Neural progenitor cell (in vitro differentiated cells): ENCODE data around the gene FBXW5. TPM values are rescaled to one million over a fixed set of nuclear protein-coding genes. Genes with fewer than 3 reads are reported as not detected.

Source experiments
- DNase-seq: peaks from one replicate; pipeline ENCODE4 v3.0.0-alpha.2; 2016; ENCODE audit warnings: low spot score
- H2AFZ ChIP-seq: fragments of 200-600 bp; sonication (generic); replicated peaks from 2 replicates; pipeline ENCODE4 v1.6.1; 2016; ENCODE audit warnings: antibody characterized with exemption
- H3F3A ChIP-seq: fragments of 200-600 bp; sonication (generic); 2 replicates; pipeline ENCODE4 v1.6.1; 2016; ENCODE audit warnings: antibody characterized with exemption, low read depth
- H3K27ac ChIP-seq: fragments of 200-600 bp; sonication (generic); 2 replicates; pipeline ENCODE4 v1.5.1; 2016; ENCODE audit warnings: mild to moderate bottlenecking
- H3K27me3 ChIP-seq: fragments of 200-600 bp; sonication (generic); 2 replicates; pipeline ENCODE4 v1.6.1; 2016; ENCODE audit warnings: mild to moderate bottlenecking, moderate library complexity
- H3K36me3 ChIP-seq: fragments of 200-600 bp; sonication (generic); 2 replicates; pipeline ENCODE4 v1.5.1; 2016
- H3K4me1 ChIP-seq: fragments of 200-600 bp; sonication (generic); 2 replicates; pipeline ENCODE4 v1.6.1; 2016; ENCODE audit warnings: mixed run types
- H3K4me2 ChIP-seq: fragments of 200-600 bp; sonication (generic); 2 replicates; pipeline ENCODE4 v1.6.1; 2016
- H3K4me3 ChIP-seq: fragments of 200-600 bp; sonication (generic); 2 replicates; pipeline ENCODE4 v1.5.1; 2016
- H3K79me2 ChIP-seq: fragments of 200-600 bp; sonication (generic); 2 replicates; pipeline ENCODE4 v1.6.1; 2016; ENCODE audit warnings: low read depth
- H3K9ac ChIP-seq: fragments of 200-600 bp; sonication (generic); 2 replicates; pipeline ENCODE4 v1.6.1; 2016
- H3K9me3 ChIP-seq: fragments of 200-600 bp; sonication (generic); 2 replicates; pipeline ENCODE4 v1.5.1; 2016; ENCODE audit warnings: low read depth
- H4K20me1 ChIP-seq: fragments of 200-600 bp; sonication (generic); 2 replicates; pipeline ENCODE4 v1.6.1; 2016; ENCODE audit warnings: low read depth
- H3K27ac Mint-ChIP-seq: 3 replicates; pipeline ENCODE4 v1.8.0; 2021; ENCODE audit warnings: mixed read lengths
- H3K27me3 Mint-ChIP-seq: 2 replicates; pipeline ENCODE4 v1.8.0; 2022; ENCODE audit warnings: low read depth, mild to moderate bottlenecking, inconsistent platforms, moderate library complexity, mixed read lengths; ENCODE audit not compliant: insufficient read depth
- H3K36me3 Mint-ChIP-seq: 3 replicates; pipeline ENCODE4 v1.8.0; 2021; ENCODE audit warnings: mixed read lengths
- H3K4me1 Mint-ChIP-seq: 3 replicates; pipeline ENCODE4 v1.8.0; 2021; ENCODE audit warnings: mixed read lengths
- H3K4me3 Mint-ChIP-seq: 3 replicates; pipeline ENCODE4 v1.8.0; 2021; ENCODE audit warnings: mild to moderate bottlenecking, moderate library complexity, mixed read lengths
- H3K9me3 Mint-ChIP-seq: 3 replicates; pipeline ENCODE4 v1.8.0; 2020; ENCODE audit warnings: mixed read lengths
- EZH2 ChIP-seq: fragments of 200-600 bp; sonication (generic); IDR thresholded peaks from 2 replicates; pipeline ENCODE4 v1.6.1; 2017; ENCODE audit warnings: antibody characterized with exemption, mild to moderate bottlenecking, moderate library complexity
- EZH2phosphoT487 ChIP-seq: fragments of 200-600 bp; sonication (generic); IDR thresholded peaks from 2 replicates; pipeline ENCODE4 v1.6.1; 2017; ENCODE audit warnings: antibody characterized with exemption
- total RNA-seq: library from RNA; depleted of rRNA; stranded (reverse); fragments of >200 nt; gene quantifications from 2 replicates; pipeline ENCODE4 v1.2.3, GENCODE V29; 2015; ENCODE audit warnings: low replicate concordance
- TF ChIP-seq, protein P1 (sequence below): fragments of 200-600 bp; sonication (generic); IDR thresholded peaks from 2 replicates; pipeline ENCODE4 v1.5.1; 2017; ENCODE audit warnings: antibody characterized with exemption, mild to moderate bottlenecking

FBXW5 gene
- total RNA-seq, 1 donor from 2014 or later = 21.5 TPM

DNA sequence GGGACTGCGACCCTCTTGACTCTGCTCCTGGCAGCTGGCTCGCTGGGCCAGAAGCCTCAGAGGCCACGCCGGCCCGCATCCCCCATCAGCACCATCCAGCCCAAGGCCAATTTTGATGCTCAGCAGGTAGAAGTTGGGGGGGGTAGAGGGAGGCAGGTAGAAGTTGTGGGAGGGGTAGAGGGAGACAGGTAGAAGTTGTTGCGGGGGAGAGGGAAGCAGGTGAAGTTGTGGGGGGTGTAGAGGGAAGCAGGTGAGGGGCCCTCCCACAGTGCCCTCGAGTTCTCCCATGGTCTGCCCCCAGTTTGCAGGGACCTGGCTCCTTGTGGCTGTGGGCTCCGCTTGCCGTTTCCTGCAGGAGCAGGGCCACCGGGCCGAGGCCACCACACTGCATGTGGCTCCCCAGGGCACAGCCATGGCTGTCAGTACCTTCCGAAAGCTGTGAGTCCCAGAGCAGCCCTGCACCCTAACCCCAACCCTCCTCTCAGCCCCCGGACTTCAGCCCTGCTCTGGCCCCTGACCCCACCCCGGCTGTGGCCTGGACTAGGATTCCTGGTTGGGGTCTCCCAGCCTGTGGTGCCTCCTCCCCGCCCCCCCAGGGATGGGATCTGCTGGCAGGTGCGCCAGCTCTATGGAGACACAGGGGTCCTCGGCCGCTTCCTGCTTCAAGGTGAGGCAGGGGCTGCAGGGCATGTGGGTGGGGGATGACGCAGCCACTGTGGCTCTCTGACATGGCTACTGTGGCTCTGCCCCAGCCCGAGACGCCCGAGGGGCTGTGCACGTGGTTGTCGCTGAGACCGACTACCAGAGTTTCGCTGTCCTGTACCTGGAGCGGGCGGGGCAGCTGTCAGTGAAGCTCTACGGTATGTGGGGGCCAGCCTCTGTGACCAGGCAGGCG, 1.0 kb upstream of the FBXW5 start:
- Histone ChIP-seq H3K4me2 (no peak overlapping the region), H3K36me3 (no peaks in the 10 kb centered on the region), H3K9me3 (no peaks in the 10 kb centered on the region), H3K79me2 (peaks cover 10% of the 10 kb centered on the region), H3K4me1 (peaks cover 9% of the 10 kb centered on the region), H3K9ac (no peak overlapping the region), H3F3A (peaks cover 16% of the 10 kb centered on the region), H2AFZ (no peak overlapping the region), H3K4me3 (no peak overlapping the region), H4K20me1 (peaks cover 21% of the 10 kb centered on the region), H3K27me3 (no peaks in the 10 kb centered on the region), H3K27ac (no peak overlapping the region)
- H3K4me3 Mint-ChIP-seq = no peak overlapping the region
- no peak overlapping the region for H3K27ac Mint-ChIP-seq
- H3K36me3 Mint-ChIP-seq = no peaks in the 10 kb centered on the region
- no peaks in the 10 kb centered on the region for H3K9me3 Mint-ChIP-seq
- H3K27me3 Mint-ChIP-seq = peaks cover 6% of the 10 kb centered on the region
- H3K4me1 Mint-ChIP-seq = peaks cover 6% of the 10 kb centered on the region
- no peak for DNase-seq
- TF ChIP-seq EZH2 = no peak

DNA sequence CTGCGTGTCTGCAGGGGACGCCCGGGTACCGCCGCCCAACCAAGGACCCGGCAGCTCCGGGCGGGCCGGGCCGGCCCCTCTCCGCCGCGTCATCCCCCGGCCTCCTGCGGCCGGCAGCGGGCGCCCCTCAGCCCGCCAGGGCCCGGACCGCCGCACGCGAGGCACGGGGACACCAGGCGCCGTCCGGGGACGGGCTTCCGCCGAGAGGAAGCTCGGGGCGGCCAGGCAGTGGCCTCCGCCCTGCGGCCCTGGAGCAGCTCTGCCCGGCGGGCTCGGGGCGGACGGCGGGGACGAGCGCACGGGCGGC, 373 bp downstream of the FBXW5 start:
- Histone ChIP-seq H4K20me1 (peaks cover 25% of the 10 kb centered on the region), H3K9me3 (no peaks in the 10 kb centered on the region), H3K36me3 (no peaks in the 10 kb centered on the region), H3K27me3 (no peaks in the 10 kb centered on the region), H2AFZ (peak overlapping the region; percentile 57), H3K4me1 (peaks cover 2% of the 10 kb centered on the region), H3K9ac (peak overlapping the region; percentile 85), H3K27ac (peak overlapping the region; percentile 63), H3F3A (peaks cover 12% of the 10 kb centered on the region), H3K4me3 (peak overlapping the region; percentile 99), H3K79me2 (peaks cover 10% of the 10 kb centered on the region), H3K4me2 (peak overlapping the region; percentile 100)
- H3K27me3 Mint-ChIP-seq = peaks cover 9% of the 10 kb centered on the region
- no peak for DNase-seq
- H3K9me3 Mint-ChIP-seq = no peaks in the 10 kb centered on the region
- peaks cover 3% of the 10 kb centered on the region for H3K36me3 Mint-ChIP-seq
- no peak overlapping the region for H3K27ac Mint-ChIP-seq
- peaks cover 4% of the 10 kb centered on the region for H3K4me1 Mint-ChIP-seq
- TF ChIP-seq EZH2 (no peak), EZH2phosphoT487 (no peak)
- H3K4me3 Mint-ChIP-seq = peak overlapping the region; percentile 85

DNA sequence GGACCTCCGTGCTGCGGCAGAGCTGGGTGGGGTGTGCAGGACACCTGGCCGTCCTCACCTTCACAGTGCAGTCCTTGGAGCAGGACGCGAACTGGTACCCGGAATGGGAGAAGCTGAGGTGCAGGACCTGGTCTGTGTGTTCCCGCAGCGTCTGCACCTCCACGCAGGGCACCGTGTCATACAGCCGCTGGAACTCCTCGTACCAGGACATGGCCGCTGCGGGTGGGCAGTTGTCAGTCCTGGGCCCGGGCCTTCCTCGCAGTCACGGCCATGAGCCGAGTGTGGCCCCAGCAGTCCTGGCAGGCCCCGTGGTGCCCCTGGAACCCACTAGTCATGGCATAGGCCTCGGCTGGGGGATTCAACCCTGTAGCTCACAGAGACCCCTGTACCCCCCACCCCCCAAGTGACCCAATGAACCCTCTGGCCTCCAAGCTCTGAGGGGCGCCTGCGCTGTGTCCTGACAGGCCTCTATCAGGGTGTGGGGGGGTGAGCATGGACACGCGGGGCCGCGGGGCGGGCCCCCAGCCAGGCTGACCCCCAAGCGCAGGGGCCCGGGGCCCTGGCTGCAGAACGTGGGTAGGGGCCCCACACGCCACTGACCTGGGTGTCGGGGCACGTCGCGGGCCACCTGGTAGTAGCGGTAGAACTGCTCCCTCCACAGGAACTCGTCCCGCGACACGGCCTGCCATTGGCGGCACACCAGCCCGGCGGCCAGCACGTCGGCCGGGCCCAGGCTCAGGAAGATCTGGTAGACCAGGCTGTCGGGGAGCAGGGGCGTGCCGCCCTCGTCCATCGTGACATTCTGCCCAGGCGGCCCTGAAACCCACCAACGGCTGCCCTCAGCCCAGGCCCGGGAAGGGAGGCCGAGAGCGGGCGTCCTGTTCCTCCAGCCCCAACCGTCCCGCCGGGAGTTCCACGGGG, 987 bp downstream of the FBXW5 start:
- TF ChIP-seq EZH2phosphoT487 (no peak), EZH2 (no peak)
- TF ChIP-seq, protein P1, sequence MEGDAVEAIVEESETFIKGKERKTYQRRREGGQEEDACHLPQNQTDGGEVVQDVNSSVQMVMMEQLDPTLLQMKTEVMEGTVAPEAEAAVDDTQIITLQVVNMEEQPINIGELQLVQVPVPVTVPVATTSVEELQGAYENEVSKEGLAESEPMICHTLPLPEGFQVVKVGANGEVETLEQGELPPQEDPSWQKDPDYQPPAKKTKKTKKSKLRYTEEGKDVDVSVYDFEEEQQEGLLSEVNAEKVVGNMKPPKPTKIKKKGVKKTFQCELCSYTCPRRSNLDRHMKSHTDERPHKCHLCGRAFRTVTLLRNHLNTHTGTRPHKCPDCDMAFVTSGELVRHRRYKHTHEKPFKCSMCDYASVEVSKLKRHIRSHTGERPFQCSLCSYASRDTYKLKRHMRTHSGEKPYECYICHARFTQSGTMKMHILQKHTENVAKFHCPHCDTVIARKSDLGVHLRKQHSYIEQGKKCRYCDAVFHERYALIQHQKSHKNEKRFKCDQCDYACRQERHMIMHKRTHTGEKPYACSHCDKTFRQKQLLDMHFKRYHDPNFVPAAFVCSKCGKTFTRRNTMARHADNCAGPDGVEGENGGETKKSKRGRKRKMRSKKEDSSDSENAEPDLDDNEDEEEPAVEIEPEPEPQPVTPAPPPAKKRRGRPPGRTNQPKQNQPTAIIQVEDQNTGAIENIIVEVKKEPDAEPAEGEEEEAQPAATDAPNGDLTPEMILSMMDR = no peak
- H3K4me1 Mint-ChIP-seq = peaks cover 5% of the 10 kb centered on the region
- no peak overlapping the region for H3K27ac ChIP-seq
- H3K27me3 Mint-ChIP-seq = peaks cover 10% of the 10 kb centered on the region
- peak overlapping the region; percentile 85 for H3K4me3 Mint-ChIP-seq
- peak overlapping the region; percentile 57 for H2AFZ ChIP-seq
- H4K20me1 ChIP-seq = peaks cover 25% of the 10 kb centered on the region
- H3K4me2 ChIP-seq = peak overlapping the region; percentile 100
- no peaks in the 10 kb centered on the region for H3K9me3 Mint-ChIP-seq
- H3F3A ChIP-seq = peaks cover 12% of the 10 kb centered on the region
- peaks cover 10% of the 10 kb centered on the region for H3K79me2 ChIP-seq
- no peaks in the 10 kb centered on the region for H3K9me3 ChIP-seq
- H3K4me3 ChIP-seq = peak overlapping the region; percentile 99
- peak; percentile 67 for DNase-seq
- no peaks in the 10 kb centered on the region for H3K36me3 ChIP-seq
- H3K27me3 ChIP-seq = no peaks in the 10 kb centered on the region
- H3K36me3 Mint-ChIP-seq = peaks cover 6% of the 10 kb centered on the region
- peak overlapping the region; percentile 85 for H3K9ac ChIP-seq
- no peak overlapping the region for H3K27ac Mint-ChIP-seq
- H3K4me1 ChIP-seq = no peaks in the 10 kb centered on the region

DNA sequence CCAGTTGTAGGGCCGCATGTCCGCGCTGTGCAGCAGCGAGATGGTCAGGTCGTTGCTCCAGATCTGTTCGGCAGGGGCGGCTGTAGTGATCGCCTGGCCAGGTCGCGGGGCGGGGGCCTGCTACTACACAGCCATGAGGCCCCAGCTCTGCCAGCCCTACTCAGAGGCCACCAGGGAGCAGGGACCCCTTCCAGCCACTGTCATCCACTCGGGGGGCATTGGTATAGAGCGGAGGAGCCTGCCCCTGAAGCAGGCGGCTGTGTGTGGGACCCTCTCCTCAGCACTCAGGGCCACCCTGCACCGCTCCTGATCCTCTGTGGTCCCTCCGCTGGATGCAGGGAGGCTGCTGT, 1.7 kb downstream of the FBXW5 start:
- Mint-ChIP-seq H3K4me1 (peaks cover 3% of the 10 kb centered on the region), H3K36me3 (peaks cover 8% of the 10 kb centered on the region), H3K27me3 (peaks cover 10% of the 10 kb centered on the region), H3K4me3 (peak overlapping the region; percentile 76), H3K27ac (no peak overlapping the region), H3K9me3 (no peaks in the 10 kb centered on the region)
- Histone ChIP-seq H3F3A (peaks cover 6% of the 10 kb centered on the region), H3K4me1 (no peaks in the 10 kb centered on the region), H4K20me1 (peaks cover 25% of the 10 kb centered on the region), H2AFZ (no peak overlapping the region), H3K4me3 (no peak overlapping the region), H3K36me3 (no peaks in the 10 kb centered on the region), H3K79me2 (peaks cover 10% of the 10 kb centered on the region), H3K27ac (no peak overlapping the region), H3K9ac (no peak overlapping the region), H3K9me3 (no peaks in the 10 kb centered on the region), H3K27me3 (no peaks in the 10 kb centered on the region), H3K4me2 (peak overlapping the region; percentile 100)
- TF ChIP-seq EZH2 (no peak), EZH2phosphoT487 (no peak)
- TF ChIP-seq, protein P1 = no peak
- DNase-seq = no peak
